GM23338 (cell line): Measurements from ENCODE around the gene IRF8.

Source experiments
- CREB1 ChIP-seq: fragments of 250-450 bp; sonication (Bioruptor Pico); IDR thresholded peaks from 2 replicates; pipeline ENCODE4 v1.5.0; 2020; ENCODE audit warnings: low read depth, mild to moderate bottlenecking, moderate library complexity
- EZH2 ChIP-seq: fragments of 200-600 bp; sonication (generic); IDR thresholded peaks from one replicate; pipeline ENCODE4 v1.8.0; 2017; ENCODE audit warnings: antibody characterized with exemption, mild to moderate bottlenecking, low read depth; ENCODE audit not compliant: unreplicated experiment
- EZH2phosphoT487 ChIP-seq: fragments of 200-600 bp; sonication (generic); IDR thresholded peaks from one replicate; pipeline ENCODE4 v1.8.1; 2018; ENCODE audit warnings: antibody characterized with exemption; ENCODE audit not compliant: unreplicated experiment
- POLR2AphosphoS5 ChIP-seq: IDR thresholded peaks from 2 replicates; pipeline ENCODE4 v1.6.1; 2016; ENCODE audit warnings: antibody characterized with exemption, low read depth
- TF ChIP-seq, protein P1 (sequence below), 2 experiments: fragments of 200-600 bp in 1 of 2; sonication (generic) in 1 of 2; conservative IDR thresholded peaks; 2 replicates each; pipeline versions ENCODE4 v1.5.1 to v1.6.1; 2016 to 2017; ENCODE audit warnings: antibody characterized with exemption in 2 of 2, low read depth in 2 of 2, mild to moderate bottlenecking in 2 of 2, moderate library complexity in 1 of 2
- TF ChIP-seq, protein P2 (sequence below): IDR thresholded peaks from one replicate; pipeline ENCODE4 v1.6.1; 2018; ENCODE audit warnings: antibody characterized with exemption; ENCODE audit not compliant: unreplicated experiment

DNA sequence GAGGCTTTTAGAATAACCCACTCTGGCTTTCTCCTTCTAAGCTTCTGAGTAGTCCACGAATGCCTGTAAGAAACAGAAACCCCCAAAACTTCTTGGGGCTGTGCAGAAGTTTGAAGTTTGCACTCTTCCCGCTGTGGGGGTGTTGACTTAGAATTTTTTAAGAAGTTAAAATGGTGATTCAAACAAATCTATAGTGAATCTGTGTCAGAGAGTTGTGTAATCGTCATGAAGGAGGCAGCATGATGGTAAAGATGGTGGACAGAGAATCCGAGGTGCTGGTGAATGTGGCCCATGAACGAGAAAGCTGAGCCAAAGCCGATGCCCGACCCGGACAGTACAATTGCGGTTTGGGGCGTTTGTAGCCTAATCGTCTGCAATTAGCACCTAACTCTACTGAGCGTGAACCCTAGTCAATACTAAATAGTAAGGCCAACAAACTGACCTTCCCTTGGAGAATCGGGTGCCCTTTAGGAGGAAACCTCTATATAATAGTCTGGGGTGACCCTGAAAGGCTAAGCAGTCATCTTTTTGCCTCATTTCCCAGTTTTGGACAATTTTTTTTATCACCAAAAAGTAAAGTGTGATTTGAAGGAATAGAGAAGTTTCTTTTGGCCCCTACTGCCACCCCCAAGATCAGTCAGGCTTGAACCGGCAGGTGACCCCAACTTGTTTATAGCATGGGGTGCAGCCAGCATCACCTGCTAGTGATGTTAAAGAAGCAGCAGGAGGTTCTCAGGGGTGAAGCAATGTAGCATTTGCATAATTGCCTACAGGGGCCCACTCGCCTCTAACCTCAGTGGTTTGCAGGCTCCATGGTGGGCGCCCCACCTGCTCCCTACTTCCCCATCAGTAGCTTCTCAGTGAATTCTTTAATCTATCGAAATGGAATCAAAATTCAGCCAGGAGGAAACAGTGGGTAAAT, 11.2 kb downstream of the IRF8 start:
- TF ChIP-seq, protein P1, sequence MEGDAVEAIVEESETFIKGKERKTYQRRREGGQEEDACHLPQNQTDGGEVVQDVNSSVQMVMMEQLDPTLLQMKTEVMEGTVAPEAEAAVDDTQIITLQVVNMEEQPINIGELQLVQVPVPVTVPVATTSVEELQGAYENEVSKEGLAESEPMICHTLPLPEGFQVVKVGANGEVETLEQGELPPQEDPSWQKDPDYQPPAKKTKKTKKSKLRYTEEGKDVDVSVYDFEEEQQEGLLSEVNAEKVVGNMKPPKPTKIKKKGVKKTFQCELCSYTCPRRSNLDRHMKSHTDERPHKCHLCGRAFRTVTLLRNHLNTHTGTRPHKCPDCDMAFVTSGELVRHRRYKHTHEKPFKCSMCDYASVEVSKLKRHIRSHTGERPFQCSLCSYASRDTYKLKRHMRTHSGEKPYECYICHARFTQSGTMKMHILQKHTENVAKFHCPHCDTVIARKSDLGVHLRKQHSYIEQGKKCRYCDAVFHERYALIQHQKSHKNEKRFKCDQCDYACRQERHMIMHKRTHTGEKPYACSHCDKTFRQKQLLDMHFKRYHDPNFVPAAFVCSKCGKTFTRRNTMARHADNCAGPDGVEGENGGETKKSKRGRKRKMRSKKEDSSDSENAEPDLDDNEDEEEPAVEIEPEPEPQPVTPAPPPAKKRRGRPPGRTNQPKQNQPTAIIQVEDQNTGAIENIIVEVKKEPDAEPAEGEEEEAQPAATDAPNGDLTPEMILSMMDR (conservative IDR thresholded peaks at IDR 0.05; ENCODE audit: low read depth in 2 of 2), result no peak
- TF ChIP-seq EZH2, result no peak
- TF ChIP-seq POLR2AphosphoS5, result no peak
- TF ChIP-seq, protein P2, sequence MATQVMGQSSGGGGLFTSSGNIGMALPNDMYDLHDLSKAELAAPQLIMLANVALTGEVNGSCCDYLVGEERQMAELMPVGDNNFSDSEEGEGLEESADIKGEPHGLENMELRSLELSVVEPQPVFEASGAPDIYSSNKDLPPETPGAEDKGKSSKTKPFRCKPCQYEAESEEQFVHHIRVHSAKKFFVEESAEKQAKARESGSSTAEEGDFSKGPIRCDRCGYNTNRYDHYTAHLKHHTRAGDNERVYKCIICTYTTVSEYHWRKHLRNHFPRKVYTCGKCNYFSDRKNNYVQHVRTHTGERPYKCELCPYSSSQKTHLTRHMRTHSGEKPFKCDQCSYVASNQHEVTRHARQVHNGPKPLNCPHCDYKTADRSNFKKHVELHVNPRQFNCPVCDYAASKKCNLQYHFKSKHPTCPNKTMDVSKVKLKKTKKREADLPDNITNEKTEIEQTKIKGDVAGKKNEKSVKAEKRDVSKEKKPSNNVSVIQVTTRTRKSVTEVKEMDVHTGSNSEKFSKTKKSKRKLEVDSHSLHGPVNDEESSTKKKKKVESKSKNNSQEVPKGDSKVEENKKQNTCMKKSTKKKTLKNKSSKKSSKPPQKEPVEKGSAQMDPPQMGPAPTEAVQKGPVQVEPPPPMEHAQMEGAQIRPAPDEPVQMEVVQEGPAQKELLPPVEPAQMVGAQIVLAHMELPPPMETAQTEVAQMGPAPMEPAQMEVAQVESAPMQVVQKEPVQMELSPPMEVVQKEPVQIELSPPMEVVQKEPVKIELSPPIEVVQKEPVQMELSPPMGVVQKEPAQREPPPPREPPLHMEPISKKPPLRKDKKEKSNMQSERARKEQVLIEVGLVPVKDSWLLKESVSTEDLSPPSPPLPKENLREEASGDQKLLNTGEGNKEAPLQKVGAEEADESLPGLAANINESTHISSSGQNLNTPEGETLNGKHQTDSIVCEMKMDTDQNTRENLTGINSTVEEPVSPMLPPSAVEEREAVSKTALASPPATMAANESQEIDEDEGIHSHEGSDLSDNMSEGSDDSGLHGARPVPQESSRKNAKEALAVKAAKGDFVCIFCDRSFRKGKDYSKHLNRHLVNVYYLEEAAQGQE, result no peak
- no peak for TF ChIP-seq EZH2phosphoT487
- no peak for TF ChIP-seq CREB1 (CRISPR knock-in tag)
